ENCODE data around the gene DCST1. TPM values are rescaled to one million over a fixed set of nuclear protein-coding genes. Genes with fewer than 3 reads are reported as not detected.

Gene DCST1
- total and polyA plus RNA-seq, 8 donors: 0.57 to 0.87 (median 0.79) TPM; not detected in 2

DNA sequence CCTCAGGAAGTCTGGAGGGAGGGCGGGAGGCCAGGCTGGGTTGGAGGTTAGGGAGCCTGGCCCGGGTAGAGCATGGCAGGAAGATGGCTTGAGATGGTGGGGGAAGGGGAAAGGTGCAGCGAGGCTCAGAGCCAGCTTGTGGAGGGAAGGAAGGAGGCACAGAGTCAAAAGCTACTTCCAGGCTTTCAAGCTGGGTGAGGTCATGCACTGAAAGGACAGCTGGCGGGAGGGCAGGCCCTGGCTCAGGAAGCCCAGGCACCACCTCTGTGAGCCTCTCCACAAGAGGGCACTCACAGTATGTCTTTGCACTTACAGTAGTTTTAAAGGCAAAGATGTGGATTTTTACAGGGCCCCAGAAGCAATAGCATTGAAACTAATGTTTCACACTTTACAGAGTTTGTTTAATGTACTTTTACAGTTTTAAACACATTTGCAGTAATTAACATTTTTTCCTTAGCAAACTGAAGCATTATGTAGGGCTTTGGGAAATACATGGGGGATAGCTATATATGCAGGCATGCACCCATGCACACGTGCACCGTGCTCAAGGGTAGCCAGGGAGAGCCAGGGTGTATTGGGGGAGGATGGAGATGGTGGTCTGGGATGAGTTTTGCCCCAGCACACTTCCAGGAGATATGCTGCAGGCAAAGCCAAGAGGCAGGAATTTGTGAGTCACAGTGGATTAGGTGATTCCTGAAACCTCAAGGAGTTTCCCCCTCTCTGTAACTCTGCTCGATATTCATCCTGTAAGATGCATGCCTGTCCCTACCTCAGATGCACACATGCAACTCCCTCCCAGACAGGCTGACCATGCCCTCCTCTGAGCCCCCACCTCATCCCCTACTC, 11.4 kb downstream of the DCST1 start:
- intact Hi-C loops (cut with DNase I): no loop called here
- peaks cover 7 to 19% of the 10 kb centered on the region in 2 donors for H3K4me1 ChIP-seq

GRCh38 chr1:155048449-155049334, 15.1 kb downstream of the DCST1 start:
- H3K9me3 ChIP-seq: no peaks in the 10 kb centered on the region
- no peak overlapping the region for H3K4me3 ChIP-seq
- peaks cover 0 to 2% of the 10 kb centered on the region in 2 donors for H3K36me3 ChIP-seq
- peaks cover 15 to 50% of the 10 kb centered on the region in 2 donors for H3K4me1 ChIP-seq
- H3K27ac ChIP-seq: no peak overlapping the region
- intact Hi-C loops (cut with DNase I): no loop called here
- TF ChIP-seq, protein P1, sequence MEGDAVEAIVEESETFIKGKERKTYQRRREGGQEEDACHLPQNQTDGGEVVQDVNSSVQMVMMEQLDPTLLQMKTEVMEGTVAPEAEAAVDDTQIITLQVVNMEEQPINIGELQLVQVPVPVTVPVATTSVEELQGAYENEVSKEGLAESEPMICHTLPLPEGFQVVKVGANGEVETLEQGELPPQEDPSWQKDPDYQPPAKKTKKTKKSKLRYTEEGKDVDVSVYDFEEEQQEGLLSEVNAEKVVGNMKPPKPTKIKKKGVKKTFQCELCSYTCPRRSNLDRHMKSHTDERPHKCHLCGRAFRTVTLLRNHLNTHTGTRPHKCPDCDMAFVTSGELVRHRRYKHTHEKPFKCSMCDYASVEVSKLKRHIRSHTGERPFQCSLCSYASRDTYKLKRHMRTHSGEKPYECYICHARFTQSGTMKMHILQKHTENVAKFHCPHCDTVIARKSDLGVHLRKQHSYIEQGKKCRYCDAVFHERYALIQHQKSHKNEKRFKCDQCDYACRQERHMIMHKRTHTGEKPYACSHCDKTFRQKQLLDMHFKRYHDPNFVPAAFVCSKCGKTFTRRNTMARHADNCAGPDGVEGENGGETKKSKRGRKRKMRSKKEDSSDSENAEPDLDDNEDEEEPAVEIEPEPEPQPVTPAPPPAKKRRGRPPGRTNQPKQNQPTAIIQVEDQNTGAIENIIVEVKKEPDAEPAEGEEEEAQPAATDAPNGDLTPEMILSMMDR (IDR thresholded peaks at IDR 0.05): no peak
- DNase-seq (no peak), ATAC-seq (no peak)
- no peaks in the 10 kb centered on the region for H3K27me3 ChIP-seq

More for the DNA sequence above, 11.4 kb downstream of the DCST1 start:
- no peaks in the 10 kb centered on the region for H3K27me3 ChIP-seq
- TF ChIP-seq, protein P1 (IDR thresholded peaks at IDR 0.05): peak; percentile 58 to 79
- H3K4me3 ChIP-seq: no peak overlapping the region
- no peaks in the 10 kb centered on the region for H3K36me3 ChIP-seq
- H3K9me3 ChIP-seq: no peaks in the 10 kb centered on the region
- ATAC-seq (peak; percentile 98), DNase-seq (peak; percentile 33 to 89 (median 83))
- peak overlapping the region; percentile 14 to 16 for H3K27ac ChIP-seq

DNA sequence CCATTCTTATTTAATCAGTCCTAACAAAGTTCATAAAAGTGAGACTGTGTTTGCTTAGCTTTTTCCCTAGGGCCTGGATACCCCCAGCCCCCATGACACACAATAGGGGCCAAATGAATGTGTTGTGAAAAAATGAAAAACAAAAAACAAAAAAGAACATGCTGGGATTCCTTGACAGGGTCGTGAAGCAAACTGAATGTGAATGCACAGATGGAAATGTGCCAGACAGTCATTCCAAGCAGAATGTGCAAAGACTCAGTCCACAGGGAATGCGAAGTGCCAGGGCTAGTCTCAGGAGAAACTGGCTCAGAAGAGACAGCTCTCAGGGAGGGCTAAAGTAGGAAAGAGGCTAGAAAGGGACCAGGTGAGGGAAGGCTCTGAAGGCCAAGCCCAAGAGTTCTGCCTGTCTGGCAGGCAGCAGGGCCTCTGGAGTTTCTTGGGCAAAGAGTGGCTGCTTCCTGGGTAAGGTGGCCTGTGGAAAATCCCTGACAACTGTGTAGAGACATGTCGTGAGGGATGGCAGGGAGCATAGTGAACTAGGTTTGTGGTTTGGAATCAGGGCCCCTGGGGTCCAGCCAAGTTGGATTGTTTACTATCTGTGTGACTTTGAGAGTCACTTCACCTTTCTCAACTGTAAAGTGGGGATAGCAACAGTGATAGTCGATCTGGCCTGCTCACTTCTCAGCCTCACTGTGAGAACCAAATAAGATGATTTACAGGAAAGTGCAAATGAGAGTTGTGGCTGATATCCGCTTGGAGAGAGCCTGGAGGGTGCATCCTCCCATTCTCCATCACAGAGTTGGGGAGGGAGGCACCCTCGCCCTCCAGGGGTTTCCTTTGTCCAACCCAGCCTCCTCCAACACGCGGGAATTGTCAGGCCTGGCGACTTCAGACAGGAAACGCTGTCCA, 16.3 kb downstream of the DCST1 start:
- ATAC-seq: peak; percentile 1
- H3K27me3 ChIP-seq: no peaks in the 10 kb centered on the region
- TF ChIP-seq, protein P1 (IDR thresholded peaks at IDR 0.05): no peak
- intact Hi-C loops (cut with DNase I): no loop called here
- H3K36me3 ChIP-seq: peaks cover 0 to 14% of the 10 kb centered on the region in 2 donors
- H3K9me3 ChIP-seq: no peaks in the 10 kb centered on the region
- H3K27ac ChIP-seq: peak overlapping the region; percentile 84 to 97
- H3K4me1 ChIP-seq: peaks cover 15 to 48% of the 10 kb centered on the region in 2 donors
- peak overlapping the region; percentile 78 to 95 for H3K4me3 ChIP-seq
- peak in 1 of 4 donors; percentile 15 for DNase-seq

- peak; percentile 67 to 98 (median 85) for DNase-seq
- intact Hi-C loops (cut with DNase I): no loop called here
- Histone ChIP-seq H3K27ac (peak within 1 kb of the TSS; percentile 84 to 97), H3K9me3 (no peaks in the 10 kb centered on the region), H3K36me3 (peaks cover 0 to 22% of the 10 kb centered on the region in 2 donors), H3K4me1 (peaks cover 15 to 42% of the 10 kb centered on the region in 2 donors), H3K4me3 (peak within 1 kb of the TSS; percentile 78 to 95), H3K27me3 (no peaks in the 10 kb centered on the region)
- ATAC-seq: peak; percentile 87
- TF ChIP-seq, protein P1 (IDR thresholded peaks at IDR 0.05): peak; percentile 88 to 98
These were observed 17.1 kb downstream of the DCST1 start, which contains the start of gene ADAM15 for GRCh38 chr1:155050560-155051341. ADAM15 (plus strand) TSS chr1:155051316; CDS start chr1:155051387, 71 bp downstream.
